Tibial nerve (tissue), 4 donors: ENCODE measurements around the gene CFAP57.

Source experiments
- EP300 ChIP-seq, 2 donors: sonication (generic); formaldehyde crosslinking; IDR thresholded peaks; one replicate each; pipeline ENCODE4 v1.6.1; 2017; ENCODE audit warnings: antibody characterized with exemption in 2 of 2, mild to moderate bottlenecking in 1 of 2
- POLR2A ChIP-seq, 2 donors: fragments of 450-650 bp; IDR thresholded peaks; one replicate each; pipeline ENCODE4 v1.6.1; 2017; ENCODE audit warnings: antibody characterized with exemption in 2 of 2, mild to moderate bottlenecking in 2 of 2, moderate library complexity in 2 of 2
- TF ChIP-seq, protein P1 (sequence below), 5 experiments: fragments of 200-600 bp in 3 of 5; fragments of 450-650 bp in 2 of 5; sonication (generic) in 3 of 5; IDR thresholded peaks; one replicate each; pipeline ENCODE4 v1.5.1; 2016 to 2019; ENCODE audit warnings: antibody characterized with exemption in 5 of 5, mild to moderate bottlenecking in 3 of 5, moderate library complexity in 2 of 5

DNA sequence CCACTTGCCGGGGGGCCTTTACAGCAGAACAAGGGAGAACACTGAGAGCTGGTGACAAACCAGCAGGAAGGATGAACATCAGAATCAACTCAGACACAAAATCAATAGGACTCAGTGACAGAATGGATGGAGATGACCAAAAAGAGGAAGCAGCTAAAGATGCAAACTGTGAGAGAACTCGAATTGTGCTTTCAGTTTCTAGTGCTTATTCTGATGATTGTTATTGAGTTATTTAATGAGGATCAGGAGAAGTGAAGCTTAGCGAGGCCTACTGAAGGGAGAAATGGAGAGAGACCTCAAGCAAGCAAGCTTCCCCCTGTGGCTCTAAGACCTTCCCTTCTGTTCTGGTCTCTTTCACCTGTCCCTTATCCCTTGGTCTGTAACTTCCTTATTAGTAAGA is 67.4 kb downstream of the CFAP57 start:
- TF ChIP-seq, protein P1, sequence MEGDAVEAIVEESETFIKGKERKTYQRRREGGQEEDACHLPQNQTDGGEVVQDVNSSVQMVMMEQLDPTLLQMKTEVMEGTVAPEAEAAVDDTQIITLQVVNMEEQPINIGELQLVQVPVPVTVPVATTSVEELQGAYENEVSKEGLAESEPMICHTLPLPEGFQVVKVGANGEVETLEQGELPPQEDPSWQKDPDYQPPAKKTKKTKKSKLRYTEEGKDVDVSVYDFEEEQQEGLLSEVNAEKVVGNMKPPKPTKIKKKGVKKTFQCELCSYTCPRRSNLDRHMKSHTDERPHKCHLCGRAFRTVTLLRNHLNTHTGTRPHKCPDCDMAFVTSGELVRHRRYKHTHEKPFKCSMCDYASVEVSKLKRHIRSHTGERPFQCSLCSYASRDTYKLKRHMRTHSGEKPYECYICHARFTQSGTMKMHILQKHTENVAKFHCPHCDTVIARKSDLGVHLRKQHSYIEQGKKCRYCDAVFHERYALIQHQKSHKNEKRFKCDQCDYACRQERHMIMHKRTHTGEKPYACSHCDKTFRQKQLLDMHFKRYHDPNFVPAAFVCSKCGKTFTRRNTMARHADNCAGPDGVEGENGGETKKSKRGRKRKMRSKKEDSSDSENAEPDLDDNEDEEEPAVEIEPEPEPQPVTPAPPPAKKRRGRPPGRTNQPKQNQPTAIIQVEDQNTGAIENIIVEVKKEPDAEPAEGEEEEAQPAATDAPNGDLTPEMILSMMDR (IDR thresholded peaks at IDR 0.05) = no peak
- TF ChIP-seq EP300 (IDR thresholded peaks at IDR 0.05) (no peak), POLR2A (IDR thresholded peaks at IDR 0.05) (no peak)
